Measurements from ENCODE around the gene ARHGEF28. TPM values are rescaled to one million over a fixed set of nuclear protein-coding genes. Genes with fewer than 3 reads are reported as not detected.

ARHGEF28 gene
- total and polyA plus RNA-seq, 2 donors (not counting 1 experiment from before 2014, with no cell fraction given) = 2.3 to 34.3 TPM

GRCh38 chr5:73823508-73823925 is 197.5 kb downstream of the ARHGEF28 start:
- no peak overlapping the region for H3K4me2 ChIP-seq (ENCODE audit: extremely low read depth, insufficient read depth, low read length)
- no peak overlapping the region for H3K4me3 ChIP-seq (replicated peaks in 1 of 4; ENCODE audit: control extremely low read depth in 1 of 4, insufficient read depth in 1 of 4, low read depth in 3 of 4, low read length in 4 of 4)
- H2AFZ ChIP-seq (ENCODE audit: low read length) = no peak overlapping the region
- H3K79me2 ChIP-seq (ENCODE audit: control insufficient read depth, insufficient read depth, low read length) = no peaks in the 10 kb centered on the region
- no peak for TF ChIP-seq CTCF (conservative IDR thresholded peaks at IDR 0.05 in 1 of 2, IDR thresholded peaks at IDR 0.05 in 1 of 2; ENCODE audit: low read depth in 1 of 2, low read length in 2 of 2)
- no peak for TF ChIP-seq EZH2 (IDR thresholded peaks at IDR 0.05; ENCODE audit: low read length, missing control alignments)
- H3K36me3 ChIP-seq (ENCODE audit: control insufficient read depth, insufficient read depth, low read length) = no peaks in the 10 kb centered on the region
- H3K4me1 ChIP-seq (ENCODE audit: control insufficient read depth, extremely low read depth, insufficient read depth, low read length) = peaks cover 5% of the 10 kb centered on the region
- no peaks in the 10 kb centered on the region for H4K20me1 ChIP-seq (ENCODE audit: control insufficient read depth, extremely low read depth, insufficient read depth, low read length)
- H3K27ac ChIP-seq (ENCODE audit: insufficient read depth, low read length) = no peak overlapping the region
- no peaks in the 10 kb centered on the region for H3K27me3 ChIP-seq (ENCODE audit: control insufficient read depth, insufficient read depth, low read length)
- no peak overlapping the region for H3K9ac ChIP-seq (ENCODE audit: insufficient read depth, low read length)
- H3K9me3 ChIP-seq (ENCODE audit: control insufficient read depth, insufficient read depth, low read depth, low read length) = no peaks in the 10 kb centered on the region
- DNase-seq (ENCODE audit: low read depth in 2 of 2) = peak in 1 of 2 donors; percentile 86

GRCh38 chr5:73825199-73825598 is 199.2 kb downstream of the ARHGEF28 start:
- peaks cover 5% of the 10 kb centered on the region for H3K4me1 ChIP-seq (ENCODE audit: control insufficient read depth, extremely low read depth, insufficient read depth, low read length)
- H3K4me3 ChIP-seq (replicated peaks in 1 of 4; ENCODE audit: control extremely low read depth in 1 of 4, insufficient read depth in 1 of 4, low read depth in 3 of 4, low read length in 4 of 4) = no peak overlapping the region
- no peaks in the 10 kb centered on the region for H3K9me3 ChIP-seq (ENCODE audit: control insufficient read depth, insufficient read depth, low read depth, low read length)
- H3K36me3 ChIP-seq (ENCODE audit: control insufficient read depth, insufficient read depth, low read length) = no peaks in the 10 kb centered on the region
- H3K9ac ChIP-seq (ENCODE audit: insufficient read depth, low read length) = no peak overlapping the region
- H3K27me3 ChIP-seq (ENCODE audit: control insufficient read depth, insufficient read depth, low read length) = no peaks in the 10 kb centered on the region
- no peak overlapping the region for H3K27ac ChIP-seq (ENCODE audit: insufficient read depth, low read length)
- H4K20me1 ChIP-seq (ENCODE audit: control insufficient read depth, extremely low read depth, insufficient read depth, low read length) = no peaks in the 10 kb centered on the region
- H3K79me2 ChIP-seq (ENCODE audit: control insufficient read depth, insufficient read depth, low read length) = no peaks in the 10 kb centered on the region
- TF ChIP-seq CTCF (conservative IDR thresholded peaks at IDR 0.05 in 1 of 2, IDR thresholded peaks at IDR 0.05 in 1 of 2; ENCODE audit: low read depth in 1 of 2, low read length in 2 of 2) (no peak), EZH2 (IDR thresholded peaks at IDR 0.05; ENCODE audit: low read length, missing control alignments) (no peak)
- no peak for DNase-seq (ENCODE audit: low read depth in 2 of 2)
- H2AFZ ChIP-seq (ENCODE audit: low read length) = no peak overlapping the region
- H3K4me2 ChIP-seq (ENCODE audit: extremely low read depth, insufficient read depth, low read length) = no peak overlapping the region

GRCh38 chr5:73825736-73826135 is 199.7 kb downstream of the ARHGEF28 start:
- no peaks in the 10 kb centered on the region for H3K27me3 ChIP-seq (ENCODE audit: control insufficient read depth, insufficient read depth, low read length)
- H3K79me2 ChIP-seq (ENCODE audit: control insufficient read depth, insufficient read depth, low read length) = no peaks in the 10 kb centered on the region
- H3K9ac ChIP-seq (ENCODE audit: insufficient read depth, low read length) = no peak overlapping the region
- H2AFZ ChIP-seq (ENCODE audit: low read length) = no peak overlapping the region
- no peaks in the 10 kb centered on the region for H4K20me1 ChIP-seq (ENCODE audit: control insufficient read depth, extremely low read depth, insufficient read depth, low read length)
- H3K36me3 ChIP-seq (ENCODE audit: control insufficient read depth, insufficient read depth, low read length) = no peaks in the 10 kb centered on the region
- no peak overlapping the region for H3K27ac ChIP-seq (ENCODE audit: insufficient read depth, low read length)
- H3K9me3 ChIP-seq (ENCODE audit: control insufficient read depth, insufficient read depth, low read depth, low read length) = no peaks in the 10 kb centered on the region
- H3K4me2 ChIP-seq (ENCODE audit: extremely low read depth, insufficient read depth, low read length) = no peak overlapping the region
- no peak for DNase-seq (ENCODE audit: low read depth in 2 of 2)
- no peak for TF ChIP-seq CTCF (conservative IDR thresholded peaks at IDR 0.05 in 1 of 2, IDR thresholded peaks at IDR 0.05 in 1 of 2; ENCODE audit: low read depth in 1 of 2, low read length in 2 of 2)
- no peak for TF ChIP-seq EZH2 (IDR thresholded peaks at IDR 0.05; ENCODE audit: low read length, missing control alignments)
- H3K4me3 ChIP-seq (replicated peaks in 1 of 4; ENCODE audit: control extremely low read depth in 1 of 4, insufficient read depth in 1 of 4, low read depth in 3 of 4, low read length in 4 of 4) = no peak overlapping the region
- peaks cover 5% of the 10 kb centered on the region for H3K4me1 ChIP-seq (ENCODE audit: control insufficient read depth, extremely low read depth, insufficient read depth, low read length)

All from fibroblast of lung (primary cell).